HCT116 (cell line): ENCODE data around the gene AGPAT3. TPM values are rescaled to one million over a fixed set of nuclear protein-coding genes. Genes with fewer than 3 reads are reported as not detected.

Experiments used
- ATAC-seq: fragments of 200-7000 bp; cut with Tn5 transposase; 2 replicates; pipeline ENCODE4 v1.9.1; 2020; ENCODE audit warnings: mild to moderate bottlenecking, moderate library complexity
- BruUV-seq: library from RNA; stranded (reverse); fragments of 400-500 nt; replicated peaks from 2 replicates; lab custom pipeline; 2021; lab: Mats Ljungman, UMichigan
- CTCF ChIA-PET: fragments of 300-600 bp; sonication (Branson Sonifier 250); formaldehyde crosslinking; loops from one replicate; lab custom pipeline; 2021; ENCODE audit warnings: antibody characterized with exemption; lab: Charles Lee
- POLR2A ChIA-PET: fragments of 300-600, 350-600 bp; sonication (Branson Sonifier 250); formaldehyde crosslinking; loops from one replicate; lab custom pipeline; 2021; ENCODE audit warnings: antibody characterized with exemption; lab: Charles Lee
- RAD21 ChIA-PET, 2 experiments: fragments of 300-600 bp; sonication (Branson Sonifier 250); formaldehyde crosslinking; loops; one replicate each; lab custom pipeline; 2023; ENCODE audit warnings: low total read pairs in 2 of 2; ENCODE audit not compliant: uncharacterized antibody in 2 of 2, unreplicated experiment in 2 of 2, low non-redundant PET in 1 of 2; lab: Charles Lee
- DNase-seq: peaks from one replicate; pipeline ENCODE4 v3.0.0-alpha.2; 2010; ENCODE audit warnings: low read depth, low spot score
- H2AFZ ChIP-seq: fragments of 200-600 bp; shearing (Covaris generic), sonication (generic); 2 replicates; pipeline ENCODE4 v1.6.1; 2017; ENCODE audit warnings: low read depth, mixed run types, mixed read lengths, antibody characterized with exemption, low read length; ENCODE audit not compliant: poor library complexity, severe bottlenecking
- H3K27ac ChIP-seq: 2 replicates; pipeline ENCODE4 v1.5.1; 2012; ENCODE audit warnings: low read depth, low read length
- H3K27me3 ChIP-seq: fragments of 200-600 bp; sonication (generic); 2 replicates; pipeline ENCODE4 v1.6.1; 2016; ENCODE audit warnings: mixed run types, low read length, mixed read lengths; ENCODE audit not compliant: insufficient read depth
- H3K36me3 ChIP-seq, 2 experiments: fragments of 200-500 bp in 1 of 2; fragments of 200-600 bp in 1 of 2; sonication (Bioruptor generic) in 1 of 2; sonication (generic) in 1 of 2; 2 replicates each; pipeline versions ENCODE4 v1.5.1 to v1.6.1; 2014 to 2016; ENCODE audit warnings: low read length in 2 of 2, inconsistent platforms in 1 of 2, mixed read lengths in 1 of 2, mixed run types in 1 of 2; ENCODE audit not compliant: insufficient read depth in 2 of 2, control insufficient read depth in 1 of 2
- H3K4me1 ChIP-seq, 2 experiments: fragments of 200-600 bp in 1 of 2; sonication (generic) in 1 of 2; 2 replicates each; pipeline versions ENCODE4 v1.5.1 to v1.6.1; 2012 to 2017; ENCODE audit warnings: low read length in 2 of 2, inconsistent platforms in 1 of 2, mild to moderate bottlenecking in 1 of 2, mixed read lengths in 1 of 2, mixed run types in 1 of 2, moderate library complexity in 1 of 2; ENCODE audit not compliant: insufficient read depth in 2 of 2, control insufficient read depth in 1 of 2
- H3K4me2 ChIP-seq: fragments of 200-600 bp; sonication (generic); 2 replicates; pipeline ENCODE4 v1.6.1; 2017; ENCODE audit warnings: mixed run types, low read length, mixed read lengths
- H3K4me3 ChIP-seq, 2 experiments: fragments of 200-600 bp in 1 of 2; sonication (generic) in 1 of 2; replicated peaks in 1 of 2; 2 replicates each; pipeline ENCODE4 v1.5.1; 2011 to 2016; ENCODE audit warnings: low read length in 2 of 2, control low read depth in 1 of 2, low read depth in 1 of 2, mild to moderate bottlenecking in 1 of 2, mixed read lengths in 1 of 2, mixed run types in 1 of 2
- H3K79me2 ChIP-seq: fragments of 200-600 bp; sonication (generic); 2 replicates; pipeline ENCODE4 v1.6.1; 2017; ENCODE audit warnings: mild to moderate bottlenecking, mixed run types, low read length, moderate library complexity, mixed read lengths; ENCODE audit not compliant: insufficient read depth
- H3K9ac ChIP-seq: fragments of 200-600 bp; sonication (generic); 2 replicates; pipeline ENCODE4 v1.6.1; 2016; ENCODE audit warnings: low read length, mixed read lengths
- H3K9me2 ChIP-seq: fragments of 200-600 bp; sonication (generic), shearing (Covaris generic); 2 replicates; pipeline ENCODE4 v1.6.1; 2017; ENCODE audit warnings: mixed run types, mild to moderate bottlenecking, moderate library complexity; ENCODE audit not compliant: insufficient read depth
- H3K9me3 ChIP-seq, 2 experiments: fragments of 200-500 bp in 1 of 2; fragments of 200-600 bp in 1 of 2; sonication (Bioruptor generic) in 1 of 2; sonication (generic) in 1 of 2; 2 replicates each; pipeline ENCODE4 v1.6.1; 2014 to 2017; ENCODE audit warnings: low read length in 2 of 2, mixed read lengths in 2 of 2, inconsistent platforms in 1 of 2, low read depth in 1 of 2, mild to moderate bottlenecking in 1 of 2, mixed run types in 1 of 2, moderate library complexity in 1 of 2; ENCODE audit not compliant: control insufficient read depth in 1 of 2, insufficient read depth in 1 of 2
- H4K20me1 ChIP-seq: fragments of 200-600 bp; sonication (generic), shearing (Covaris generic); 2 replicates; pipeline ENCODE4 v1.6.1; 2017; ENCODE audit warnings: mixed run types, mild to moderate bottlenecking, moderate library complexity; ENCODE audit not compliant: insufficient read depth
- EGR1 ChIP-seq: IDR thresholded peaks from 2 replicates; pipeline ENCODE4 v1.6.1; 2012; ENCODE audit warnings: low read depth
- EZH2 ChIP-seq: fragments of 200-600 bp; sonication (generic); IDR thresholded peaks from 2 replicates; pipeline ENCODE4 v1.6.1; 2017; ENCODE audit warnings: antibody characterized with exemption, mixed run types
- EZH2phosphoT487 ChIP-seq: fragments of 200-600 bp; IDR thresholded peaks from 2 replicates; pipeline ENCODE4 v1.6.1; 2018; ENCODE audit warnings: antibody characterized with exemption, borderline replicate concordance
- FOSL1 ChIP-seq: IDR thresholded peaks from 2 replicates; pipeline ENCODE4 v1.6.1; 2012; ENCODE audit warnings: low read depth
- JUND ChIP-seq: IDR thresholded peaks from 2 replicates; pipeline ENCODE4 v1.6.1; 2012
- MAX ChIP-seq: IDR thresholded peaks from 2 replicates; pipeline ENCODE4 v1.6.1; 2012
- POLR2A ChIP-seq: IDR thresholded peaks from 2 replicates; pipeline ENCODE4 v1.7.0; 2011; ENCODE audit warnings: borderline replicate concordance; ENCODE audit not compliant: insufficient read depth, insufficient read length; ENCODE audit errors: extremely low read depth
- POLR2AphosphoS5 ChIP-seq: IDR thresholded peaks from 2 replicates; pipeline ENCODE4 v1.6.1; 2011; ENCODE audit warnings: mild to moderate bottlenecking, low read depth, low read length, moderate library complexity
- RAD21 ChIP-seq: IDR thresholded peaks from 2 replicates; pipeline ENCODE4 v1.6.1; 2012; ENCODE audit warnings: low read depth, mild to moderate bottlenecking
- REST ChIP-seq: IDR thresholded peaks from 2 replicates; pipeline ENCODE4 v1.6.1; 2012; ENCODE audit warnings: low read depth
- SIN3A ChIP-seq: IDR thresholded peaks from 2 replicates; pipeline ENCODE4 v1.6.1; 2012; ENCODE audit warnings: low read depth
- SRF ChIP-seq: IDR thresholded peaks from 2 replicates; pipeline ENCODE4 v1.6.1; 2012; ENCODE audit warnings: low read depth
- TCF7L2 ChIP-seq: IDR thresholded peaks from 2 replicates; pipeline ENCODE4 v1.7.0; 2011; ENCODE audit warnings: borderline replicate concordance, inconsistent platforms; ENCODE audit not compliant: insufficient read depth, insufficient read length; ENCODE audit errors: extremely low read depth
- ZFX ChIP-seq: fragments of 450-650 bp; IDR thresholded peaks from 2 replicates; pipeline ENCODE4 v1.6.1; 2017
- intact Hi-C: fragments of 100-400 bp; cut with micrococcal nuclease; formaldehyde crosslinking; loops from 2 replicates; pipeline ENCODE4 v1.10.0; 2022
- total RNA-seq: library from RNA; stranded (reverse); gene quantifications from one replicate; pipeline ENCODE4 v1.2.1, GENCODE V29; 2021; ENCODE audit not compliant: unreplicated experiment

Gene AGPAT3
- total RNA-seq, 1 experiment from 2014 or later = 54.1 TPM

- no peak overlapping the region for H3K9ac ChIP-seq
- H3K9me3 ChIP-seq = no peaks in the 10 kb centered on the region
- no peak for TF ChIP-seq POLR2A
- no peak for TF ChIP-seq ZFX
- TF ChIP-seq EGR1 = no peak
- no peak for TF ChIP-seq SRF
- no peak for TF ChIP-seq FOSL1
- no peak for TF ChIP-seq MAX
- no peak for TF ChIP-seq POLR2AphosphoS5
- TF ChIP-seq EZH2phosphoT487 = no peak
- TF ChIP-seq TCF7L2 = no peak
- no peak for TF ChIP-seq RAD21
- TF ChIP-seq REST = no peak
- no peak for TF ChIP-seq JUND
- TF ChIP-seq EZH2 = no peak
- TF ChIP-seq SIN3A = no peak
- DNase-seq (no peak), ATAC-seq (no peak)
- intact Hi-C loops = no loop called here
- no TSS peak for BruUV-seq
- ChIA-PET CTCF (no interaction called here), POLR2A (no interaction called here), RAD21 (no interaction called here)
- no peaks in the 10 kb centered on the region for H3K9me2 ChIP-seq
- H4K20me1 ChIP-seq = 0 out of 2 replicates have a peak, but pooled peaks cover 3% of the 10 kb centered on the region
- no peak overlapping the region for H3K4me3 ChIP-seq
- no peak overlapping the region for H3K27ac ChIP-seq
- H3K4me2 ChIP-seq = no peak overlapping the region
- H3K4me1 ChIP-seq = peaks cover 31 to 52% of the 10 kb centered on the region in 2 experiments
- H3K36me3 ChIP-seq = no peaks in the 10 kb centered on the region; a peak in 1 of 4 replicates
- no peak overlapping the region for H2AFZ ChIP-seq
- H3K27me3 ChIP-seq = no peaks in the 10 kb centered on the region
- H3K79me2 ChIP-seq = peaks cover 19% of the 10 kb centered on the region
Measured at GRCh38 chr21:43877936-43878575, 13.0 kb downstream of the AGPAT3 start.
